Rectal smooth muscle tissue (tissue), 1 donor: Measurements from ENCODE around the gene IQCF2.
"Not testable (repeated sequence)": the region's sequence is repeated elsewhere in the genome, so short reads cannot be mapped to it uniquely, and the experiment has no call there.

Experiments used
- H3K27ac ChIP-seq: one replicate; pipeline ENCODE4 v1.7.0; 2013; ENCODE audit warnings: low read depth, low read length, inconsistent platforms
- H3K27me3 ChIP-seq: one replicate; pipeline ENCODE4 v1.7.0; 2013; ENCODE audit warnings: low read length; ENCODE audit not compliant: control insufficient read depth, insufficient read depth
- H3K36me3 ChIP-seq: one replicate; pipeline ENCODE4 v1.7.0; 2013; ENCODE audit warnings: low read length; ENCODE audit not compliant: control insufficient read depth, insufficient read depth
- H3K4me1 ChIP-seq: one replicate; pipeline ENCODE4 v1.7.0; 2013; ENCODE audit warnings: low read length; ENCODE audit not compliant: control insufficient read depth, insufficient read depth
- H3K4me3 ChIP-seq: one replicate; pipeline ENCODE4 v1.7.0; 2013; ENCODE audit warnings: low read length
- H3K9ac ChIP-seq: one replicate; pipeline ENCODE4 v1.7.0; 2013; ENCODE audit warnings: low read length

IQCF2 gene

GRCh38 chr3:51887620-51888019 is 26.2 kb downstream of the IQCF2 start:
- Histone ChIP-seq H3K4me1 (no peaks in the 10 kb centered on the region), H3K9ac (no peak overlapping the region), H3K4me3 (no peak overlapping the region), H3K27me3 (no peaks in the 10 kb centered on the region), H3K27ac (no peak overlapping the region), H3K36me3 (no peaks in the 10 kb centered on the region)

DNA sequence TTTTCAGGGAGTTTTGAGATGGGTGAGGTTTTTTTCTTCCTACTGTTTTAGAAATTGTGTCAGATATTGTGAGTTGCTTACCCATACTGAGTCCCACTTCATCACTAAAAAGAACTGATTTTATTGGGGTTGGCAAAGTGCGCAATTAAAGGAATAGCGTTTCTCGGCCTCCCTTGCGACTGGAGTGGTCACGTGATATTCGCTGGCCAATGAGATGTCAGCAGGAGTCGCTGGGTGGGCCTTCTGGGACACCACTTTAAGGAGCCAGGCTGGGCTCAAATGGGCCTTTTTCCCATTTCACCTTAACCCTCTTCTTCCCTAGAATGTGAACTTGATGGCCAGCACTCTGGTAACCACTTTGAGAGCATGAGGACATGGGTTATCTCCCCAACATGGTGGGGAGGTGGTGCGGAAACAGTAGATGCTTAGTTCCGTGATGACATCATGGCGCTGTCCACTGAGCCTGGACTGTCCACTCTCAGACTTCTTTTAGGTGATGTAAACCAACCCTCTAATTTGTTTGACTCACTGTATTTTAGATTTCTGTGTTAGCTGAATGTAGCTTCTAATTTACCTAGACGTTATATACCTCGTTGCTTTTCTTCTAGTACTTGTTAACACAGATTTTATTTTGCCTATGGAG is 27.2 kb downstream of the IQCF2 start:
- Histone ChIP-seq H3K27me3 (no peaks in the 10 kb centered on the region), H3K4me1 (no peaks in the 10 kb centered on the region), H3K27ac (no peak overlapping the region), H3K9ac (no peak overlapping the region), H3K36me3 (no peaks in the 10 kb centered on the region), H3K4me3 (no peak overlapping the region)

DNA sequence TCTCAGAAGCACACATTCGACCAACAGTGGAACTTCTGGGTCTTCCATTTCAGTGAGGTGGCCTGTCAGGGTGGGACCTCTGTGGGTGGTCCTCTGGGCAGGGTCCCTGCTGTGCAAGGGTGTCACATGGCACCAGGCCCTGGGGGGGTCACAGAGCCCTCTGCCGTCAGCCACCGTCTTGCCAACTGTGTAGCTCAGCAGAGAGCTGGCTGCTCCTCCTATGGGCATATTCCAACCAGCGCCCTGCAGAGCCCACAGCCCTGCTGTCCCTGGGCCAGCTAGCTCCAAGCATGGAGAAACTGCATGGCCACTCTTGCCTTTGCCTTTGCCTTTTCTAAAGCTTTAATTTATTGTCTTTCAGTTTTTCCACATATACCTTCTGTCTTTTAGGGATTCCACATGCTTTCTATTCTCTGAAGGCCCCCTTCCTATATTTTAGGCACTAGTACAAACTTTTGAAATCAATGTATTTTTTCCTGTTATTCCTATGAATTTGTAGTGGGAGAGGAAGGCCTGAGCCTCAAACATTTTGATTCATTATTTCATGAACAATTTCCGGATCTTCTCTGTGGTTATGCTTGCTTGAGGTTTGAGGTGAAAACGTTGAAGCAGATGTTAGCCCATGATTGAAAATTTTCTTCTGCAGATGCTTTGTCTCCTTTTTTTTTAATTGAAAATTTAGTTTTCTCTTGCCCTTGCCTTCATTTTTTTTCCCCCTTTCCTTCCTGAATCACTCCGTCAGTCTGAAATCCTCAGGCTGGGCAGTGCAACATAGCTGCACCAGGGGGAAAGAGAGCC is 30.0 kb downstream of the IQCF2 start:
- Histone ChIP-seq H3K27me3 (no peaks in the 10 kb centered on the region), H3K36me3 (no peaks in the 10 kb centered on the region), H3K4me3 (no peak overlapping the region), H3K27ac (no peak overlapping the region), H3K9ac (no peak overlapping the region), H3K4me1 (no peaks in the 10 kb centered on the region)

DNA sequence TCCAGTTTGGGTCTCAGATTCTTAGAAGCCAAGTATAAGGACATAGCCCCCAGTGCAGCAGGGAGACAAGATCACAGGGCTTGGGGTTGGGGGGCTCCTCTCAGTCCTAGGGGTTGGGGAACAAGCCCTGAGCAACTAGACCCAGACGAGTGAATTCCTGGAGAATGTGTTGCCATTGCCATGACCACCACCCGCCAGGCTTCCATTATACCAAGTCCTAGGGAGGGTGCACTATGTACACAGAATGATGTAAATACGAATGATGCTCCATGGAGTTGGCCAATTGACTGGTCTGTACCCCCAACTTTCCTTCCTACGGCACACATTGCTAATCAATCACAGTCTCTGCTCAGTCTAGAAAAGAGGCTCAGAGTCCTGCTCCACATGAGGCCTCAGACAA is 33.0 kb downstream of the IQCF2 start:
- H3K27me3 ChIP-seq: no peaks in the 10 kb centered on the region
- no peak overlapping the region for H3K9ac ChIP-seq
- H3K36me3 ChIP-seq: no peaks in the 10 kb centered on the region
- H3K4me3 ChIP-seq: no peak overlapping the region
- H3K4me1 ChIP-seq: no peaks in the 10 kb centered on the region
- no peak overlapping the region for H3K27ac ChIP-seq

GRCh38 chr3:51894939-51895338 is 33.5 kb downstream of the IQCF2 start:
- H3K4me1 ChIP-seq: no peaks in the 10 kb centered on the region
- no peak overlapping the region for H3K9ac ChIP-seq
- no peaks in the 10 kb centered on the region for H3K36me3 ChIP-seq
- H3K4me3 ChIP-seq: no peak overlapping the region
- no peaks in the 10 kb centered on the region for H3K27me3 ChIP-seq
- no peak overlapping the region for H3K27ac ChIP-seq

GRCh38 chr3:51896607-51897305 is 35.3 kb downstream of the IQCF2 start:
- H3K27me3 ChIP-seq: no peaks in the 10 kb centered on the region
- no peak overlapping the region for H3K4me3 ChIP-seq
- no peaks in the 10 kb centered on the region for H3K36me3 ChIP-seq
- no peak overlapping the region for H3K9ac ChIP-seq
- H3K4me1 ChIP-seq: no peaks in the 10 kb centered on the region
- no peak overlapping the region for H3K27ac ChIP-seq

DNA sequence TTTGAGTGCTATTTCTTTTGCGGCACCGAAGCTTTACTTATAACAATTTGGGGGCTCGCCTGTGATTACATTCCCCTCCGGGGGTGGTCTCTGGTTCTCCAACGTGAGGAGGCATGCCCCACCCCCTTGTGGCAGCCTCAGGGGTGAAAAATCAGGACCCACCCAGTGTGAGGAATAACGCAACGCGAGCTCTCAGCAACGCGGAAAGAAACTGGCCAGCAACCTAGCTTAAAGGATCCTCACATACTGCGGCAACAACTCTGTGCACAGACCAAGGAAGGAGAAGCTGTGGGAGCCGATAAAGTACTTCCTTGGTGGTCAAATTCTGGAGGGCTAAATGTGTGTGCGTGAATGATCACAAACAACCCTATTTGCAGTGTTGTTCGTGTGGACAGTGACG is 36.0 kb downstream of the IQCF2 start:
- Histone ChIP-seq H3K27me3 (no peaks in the 10 kb centered on the region), H3K27ac (no peak overlapping the region), H3K4me1 (no peaks in the 10 kb centered on the region), H3K36me3 (no peaks in the 10 kb centered on the region), H3K9ac (no peak overlapping the region), H3K4me3 (no peak overlapping the region)

DNA sequence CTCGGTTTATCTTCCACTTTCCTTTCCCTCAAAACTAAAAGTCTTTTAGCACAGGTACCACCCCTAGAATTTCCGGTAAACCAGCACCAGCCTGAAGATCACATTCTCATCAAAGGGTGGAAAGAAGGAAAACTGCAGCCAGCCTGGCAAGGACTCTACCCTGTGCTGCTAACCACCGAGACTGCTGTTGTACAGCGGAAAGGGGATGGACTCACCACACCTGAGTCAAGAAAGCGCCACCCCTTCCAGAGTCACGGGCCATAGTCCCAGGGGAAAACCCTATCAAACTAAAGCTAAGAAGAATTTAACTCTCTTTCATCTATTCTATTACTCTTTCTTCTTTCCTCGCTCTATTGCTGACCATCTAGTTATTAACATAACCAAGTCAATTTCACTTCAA is 38.6 kb downstream of the IQCF2 start:
- H3K9ac ChIP-seq, H3K4me3 ChIP-seq, H3K36me3 ChIP-seq, H3K4me1 ChIP-seq, H3K27me3 ChIP-seq, H3K27ac ChIP-seq: not testable (repeated sequence)

GRCh38 chr3:51902361-51902760 is 40.9 kb downstream of the IQCF2 start:
- not testable (repeated sequence) for H3K4me3 ChIP-seq, H3K27me3 ChIP-seq, H3K9ac ChIP-seq, H3K36me3 ChIP-seq, H3K27ac ChIP-seq, H3K4me1 ChIP-seq

GRCh38 chr3:51904034-51904823 is 42.8 kb downstream of the IQCF2 start:
- H3K36me3 ChIP-seq: no peaks in the 10 kb centered on the region
- H3K4me3 ChIP-seq: no peak overlapping the region
- H3K27ac ChIP-seq: no peak overlapping the region
- H3K27me3 ChIP-seq: no peaks in the 10 kb centered on the region
- no peaks in the 10 kb centered on the region for H3K4me1 ChIP-seq
- no peak overlapping the region for H3K9ac ChIP-seq

DNA sequence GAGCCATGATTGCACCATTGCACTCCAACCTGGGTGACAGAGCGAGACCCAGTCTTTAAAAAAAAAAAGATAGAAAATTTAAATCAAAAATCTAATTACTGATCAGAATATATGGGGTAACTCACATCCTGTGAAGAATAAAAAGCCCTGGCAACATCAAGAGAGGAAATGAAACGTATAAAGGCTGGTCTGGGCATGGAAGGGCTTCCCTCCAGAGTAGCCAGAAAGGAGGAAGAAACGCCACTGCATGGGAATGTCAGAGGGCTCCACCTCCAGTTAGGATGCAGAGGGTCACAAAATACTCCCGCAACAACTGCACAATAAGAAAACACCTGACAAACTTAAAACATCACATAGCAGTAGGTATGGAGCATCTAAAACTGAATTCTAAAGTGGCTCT is 46.6 kb downstream of the IQCF2 start:
- Histone ChIP-seq H3K27ac (no peak overlapping the region), H3K36me3 (no peaks in the 10 kb centered on the region), H3K4me3 (no peak overlapping the region), H3K4me1 (no peaks in the 10 kb centered on the region), H3K27me3 (no peaks in the 10 kb centered on the region), H3K9ac (no peak overlapping the region)
